Measurements from ENCODE around the gene BEST1.

Gene BEST1

GRCh38 chr11:61950035-61950547, at the start of gene BEST1:
BEST1 (plus strand) TSS chr11:61950351; CDS start chr11:61951807, 1,456 bp downstream.
- DNase-seq (ENCODE audit: low read depth in 2 of 3, low spot score in 2 of 3) = no peak

GRCh38 chr11:61901397-61901796, 48.8 kb upstream of the BEST1 start:
- no peak for DNase-seq (ENCODE audit: low read depth in 2 of 3, low spot score in 2 of 3)

- DNase-seq (ENCODE audit: low read depth in 2 of 3, low spot score in 2 of 3) = no peak
Observed at GRCh38 chr11:61902313-61902712, 47.8 kb upstream of the BEST1 start.

GRCh38 chr11:61903845-61904244, 46.3 kb upstream of the BEST1 start:
- no peak for DNase-seq (ENCODE audit: low read depth in 2 of 3, low spot score in 2 of 3)

GRCh38 chr11:61904539-61905048, 45.6 kb upstream of the BEST1 start:
- no peak for DNase-seq (ENCODE audit: low read depth in 2 of 3, low spot score in 2 of 3)

GRCh38 chr11:61905067-61905696, 45.0 kb upstream of the BEST1 start:
- DNase-seq (ENCODE audit: low read depth in 2 of 3, low spot score in 2 of 3) = no peak

- no peak for DNase-seq (ENCODE audit: low read depth in 2 of 3, low spot score in 2 of 3)
Observed at GRCh38 chr11:61905801-61906521, 44.2 kb upstream of the BEST1 start.

GRCh38 chr11:61906522-61906909, 43.6 kb upstream of the BEST1 start:
- no peak for DNase-seq (ENCODE audit: low read depth in 2 of 3, low spot score in 2 of 3)

- no peak for DNase-seq (ENCODE audit: low read depth in 2 of 3, low spot score in 2 of 3)
Observed at GRCh38 chr11:61907282-61907681, 42.9 kb upstream of the BEST1 start.

GRCh38 chr11:61907871-61908729, 42.1 kb upstream of the BEST1 start:
- no peak for DNase-seq (ENCODE audit: low read depth in 2 of 3, low spot score in 2 of 3)

- DNase-seq (ENCODE audit: low read depth in 2 of 3, low spot score in 2 of 3) = no peak
Observed at GRCh38 chr11:61908730-61909316, 41.3 kb upstream of the BEST1 start.

GRCh38 chr11:61910187-61911127, 39.7 kb upstream of the BEST1 start:
- no peak for DNase-seq (ENCODE audit: low read depth in 2 of 3, low spot score in 2 of 3)

GRCh38 chr11:61911128-61911700, 38.9 kb upstream of the BEST1 start:
- no peak for DNase-seq (ENCODE audit: low read depth in 2 of 3, low spot score in 2 of 3)

GRCh38 chr11:61911701-61912529, 38.2 kb upstream of the BEST1 start:
- DNase-seq (ENCODE audit: low read depth in 2 of 3, low spot score in 2 of 3) = no peak

GRCh38 chr11:61912530-61912898, 37.6 kb upstream of the BEST1 start:
- DNase-seq (ENCODE audit: low read depth in 2 of 3, low spot score in 2 of 3) = no peak

GRCh38 chr11:61912991-61913698, 37.0 kb upstream of the BEST1 start:
- DNase-seq (ENCODE audit: low read depth in 2 of 3, low spot score in 2 of 3) = no peak

- DNase-seq (ENCODE audit: low read depth in 2 of 3, low spot score in 2 of 3) = no peak
Observed at GRCh38 chr11:61913699-61914395, 36.3 kb upstream of the BEST1 start.
